Measurements from ENCODE around the gene DOCK3. TPM values are rescaled to one million over a fixed set of nuclear protein-coding genes. Genes with fewer than 3 reads are reported as not detected.
A peak's percentile ranks its signal among the peaks of the same experiment; 100 is the strongest.

Gene DOCK3, protein sequence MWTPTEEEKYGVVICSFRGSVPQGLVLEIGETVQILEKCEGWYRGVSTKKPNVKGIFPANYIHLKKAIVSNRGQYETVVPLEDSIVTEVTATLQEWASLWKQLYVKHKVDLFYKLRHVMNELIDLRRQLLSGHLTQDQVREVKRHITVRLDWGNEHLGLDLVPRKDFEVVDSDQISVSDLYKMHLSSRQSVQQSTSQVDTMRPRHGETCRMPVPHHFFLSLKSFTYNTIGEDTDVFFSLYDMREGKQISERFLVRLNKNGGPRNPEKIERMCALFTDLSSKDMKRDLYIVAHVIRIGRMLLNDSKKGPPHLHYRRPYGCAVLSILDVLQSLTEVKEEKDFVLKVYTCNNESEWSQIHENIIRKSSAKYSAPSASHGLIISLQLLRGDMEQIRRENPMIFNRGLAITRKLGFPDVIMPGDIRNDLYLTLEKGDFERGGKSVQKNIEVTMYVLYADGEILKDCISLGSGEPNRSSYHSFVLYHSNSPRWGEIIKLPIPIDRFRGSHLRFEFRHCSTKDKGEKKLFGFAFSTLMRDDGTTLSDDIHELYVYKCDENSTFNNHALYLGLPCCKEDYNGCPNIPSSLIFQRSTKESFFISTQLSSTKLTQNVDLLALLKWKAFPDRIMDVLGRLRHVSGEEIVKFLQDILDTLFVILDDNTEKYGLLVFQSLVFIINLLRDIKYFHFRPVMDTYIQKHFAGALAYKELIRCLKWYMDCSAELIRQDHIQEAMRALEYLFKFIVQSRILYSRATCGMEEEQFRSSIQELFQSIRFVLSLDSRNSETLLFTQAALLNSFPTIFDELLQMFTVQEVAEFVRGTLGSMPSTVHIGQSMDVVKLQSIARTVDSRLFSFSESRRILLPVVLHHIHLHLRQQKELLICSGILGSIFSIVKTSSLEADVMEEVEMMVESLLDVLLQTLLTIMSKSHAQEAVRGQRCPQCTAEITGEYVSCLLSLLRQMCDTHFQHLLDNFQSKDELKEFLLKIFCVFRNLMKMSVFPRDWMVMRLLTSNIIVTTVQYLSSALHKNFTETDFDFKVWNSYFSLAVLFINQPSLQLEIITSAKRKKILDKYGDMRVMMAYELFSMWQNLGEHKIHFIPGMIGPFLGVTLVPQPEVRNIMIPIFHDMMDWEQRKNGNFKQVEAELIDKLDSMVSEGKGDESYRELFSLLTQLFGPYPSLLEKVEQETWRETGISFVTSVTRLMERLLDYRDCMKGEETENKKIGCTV (N-terminal part only)
- 0.11 and 0.26 TPM in 2 replicates for total RNA-seq (2014; rRNA removed; shearing (Covaris generic))
- polyA plus RNA-seq (2015; cell fraction: cytosol; rRNA removed), result 0.54 and 0.57 TPM in 2 replicates
- 3.2 and 3.6 TPM in 2 replicates for polyA plus RNA-seq (2015; cell fraction: nucleus; rRNA removed)

DNA sequence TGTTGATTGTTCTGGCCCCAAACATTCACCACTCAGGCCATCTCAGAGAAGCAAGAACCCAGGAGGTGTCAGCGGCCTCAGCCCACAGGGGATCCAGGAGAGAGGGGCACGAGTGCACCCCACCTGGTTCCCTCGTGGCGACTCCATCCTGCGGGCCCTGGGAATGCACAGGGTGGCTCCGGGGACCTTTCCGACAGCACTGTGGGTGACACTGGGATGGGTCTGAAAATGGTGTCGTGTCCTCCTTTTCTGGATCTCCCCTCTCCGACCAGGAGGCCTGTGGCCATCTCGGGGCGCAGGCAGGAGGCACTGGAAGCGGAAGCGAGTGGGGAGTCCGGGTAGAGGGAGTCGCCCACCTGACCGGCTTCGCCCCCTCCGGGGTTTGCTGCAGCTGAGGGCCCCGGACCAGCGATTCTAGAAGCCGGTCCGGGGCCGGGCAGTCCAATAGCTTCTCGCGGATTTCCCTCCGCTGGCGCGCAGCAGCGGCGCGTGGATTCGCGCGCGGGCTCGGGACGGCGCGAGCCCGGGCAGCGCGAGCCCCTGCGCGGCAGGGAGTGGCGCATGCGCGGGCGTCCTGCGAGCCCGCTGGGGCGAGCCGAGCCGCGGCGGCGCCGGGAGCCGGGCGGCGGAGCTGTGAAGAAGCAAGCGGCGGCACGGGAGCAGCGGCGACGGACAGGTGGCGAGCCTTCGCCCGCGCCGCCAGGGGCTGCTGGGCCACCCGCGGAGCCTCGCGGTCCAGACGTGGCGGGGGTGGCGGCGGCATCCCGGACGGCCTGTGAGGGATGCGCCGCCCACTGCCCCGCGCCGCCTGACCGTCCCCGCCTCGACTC is at the start of gene DOCK3:
DOCK3 (plus strand) TSS at position 579 of the 830 bp plus-strand sequence. CDS start 337 bp downstream, outside the sequence.
- in situ Hi-C loops (cut with HindIII; ENCODE audit: low pct_unique_long_range_greater_than_20kb, low sequenced_read_pairs), result no loop called here
- DNase-seq (ENCODE audit: low read depth, low spot score), result peak; percentile 31

DNA sequence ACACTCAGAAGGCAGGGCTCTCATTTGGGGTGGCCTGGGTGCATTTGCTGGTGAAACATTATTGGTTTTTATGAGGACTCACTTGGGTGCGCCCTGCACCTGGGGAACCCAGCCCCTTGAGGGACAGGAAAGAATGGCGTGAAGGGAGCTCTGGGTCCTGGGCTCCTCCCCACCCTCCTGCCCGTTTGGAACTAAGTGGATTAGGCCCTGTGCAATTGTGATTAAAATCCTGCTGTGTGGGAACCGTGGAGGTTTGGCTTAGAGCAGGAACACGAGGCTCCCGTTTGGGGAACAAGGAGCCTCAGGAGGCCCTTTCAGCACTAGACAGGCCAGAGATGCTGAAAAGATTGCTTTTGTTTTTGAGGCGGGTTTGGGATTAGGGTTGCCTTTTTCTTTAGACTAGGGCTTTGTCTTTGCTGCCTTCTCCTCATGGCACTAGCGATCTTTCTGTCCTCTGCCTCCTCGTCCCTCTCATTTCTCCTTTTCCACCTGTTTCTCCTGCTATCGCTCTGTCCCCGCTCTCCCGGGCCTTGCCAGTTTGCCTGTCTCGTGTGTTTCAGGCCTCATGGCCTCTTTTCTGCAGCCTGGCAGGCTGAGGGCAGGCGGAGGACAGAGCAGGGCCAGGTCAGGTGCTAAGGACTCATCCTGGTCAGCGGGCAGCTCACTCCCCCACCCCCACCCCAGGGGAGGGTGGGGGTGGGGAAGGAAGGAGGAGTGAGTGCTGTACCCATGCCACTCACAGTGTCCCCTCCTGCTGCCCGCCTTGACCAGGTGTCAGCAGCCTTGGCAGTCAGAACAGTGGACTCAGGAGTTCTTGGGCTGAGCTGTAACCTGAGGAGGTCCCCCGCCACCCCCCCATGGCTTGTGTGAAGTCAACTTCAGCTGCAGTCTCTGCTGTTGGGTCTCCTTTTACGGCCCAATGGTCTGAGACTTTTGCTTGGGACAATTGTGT is 49.2 kb upstream of the DOCK3 start:
- in situ Hi-C loops (cut with HindIII; ENCODE audit: low pct_unique_long_range_greater_than_20kb, low sequenced_read_pairs), result no loop called here
- DNase-seq (ENCODE audit: low read depth, low spot score), result no peak

DNA sequence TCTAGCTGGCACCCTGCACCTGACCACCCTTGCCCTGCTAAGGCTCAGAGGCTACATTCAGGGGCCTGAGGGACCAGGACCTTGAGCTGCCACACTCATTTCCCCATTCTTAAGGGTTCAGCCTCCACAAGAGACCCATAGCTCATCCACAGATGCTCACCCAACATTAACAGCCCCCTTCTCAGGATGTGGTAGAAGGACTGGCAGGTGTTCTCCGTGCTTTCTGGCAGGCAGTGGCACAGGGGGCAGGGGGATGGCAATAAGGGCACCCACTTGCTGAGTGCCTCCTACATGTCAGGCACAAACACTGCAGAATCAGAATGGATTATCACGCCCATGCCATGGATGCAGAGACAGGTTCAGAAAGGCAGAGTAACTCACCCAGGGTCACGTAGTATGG is 48.3 kb upstream of the DOCK3 start:
- no peak for DNase-seq (ENCODE audit: low read depth, low spot score)
- in situ Hi-C loops (cut with HindIII; ENCODE audit: low pct_unique_long_range_greater_than_20kb, low sequenced_read_pairs), result no loop called here

DNA sequence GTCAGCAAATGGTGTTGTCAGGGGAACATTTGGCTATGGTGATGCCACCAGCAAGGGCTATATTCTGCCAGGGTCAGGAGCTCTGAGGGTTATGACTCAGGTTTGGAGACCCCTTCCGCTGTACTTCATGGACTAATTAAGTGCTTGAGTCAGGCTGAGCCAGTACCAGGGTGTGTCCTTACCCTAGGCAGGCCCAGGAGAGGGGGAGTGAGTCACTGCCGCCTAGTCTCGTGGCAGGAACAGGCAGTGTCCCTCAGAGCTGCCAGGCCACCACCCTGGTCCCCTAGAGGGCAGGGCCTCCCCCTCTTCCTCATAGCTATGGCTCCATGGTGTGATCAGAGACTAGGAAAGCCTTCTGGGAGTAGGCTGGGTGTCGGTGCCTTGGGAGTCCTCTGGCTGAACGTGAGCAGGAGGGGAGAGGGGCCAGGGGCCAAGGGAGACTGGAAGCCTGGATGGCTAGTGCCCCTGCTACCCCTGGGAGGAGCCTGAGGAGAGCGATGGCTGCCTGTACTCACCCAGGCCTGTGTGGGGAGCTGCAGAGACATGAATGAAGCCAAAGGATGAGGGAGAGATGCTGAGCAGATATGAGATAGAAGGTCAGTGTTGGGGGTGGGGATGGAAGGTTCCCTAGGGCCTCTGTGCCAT is 47.2 kb upstream of the DOCK3 start:
- in situ Hi-C loops (cut with HindIII; ENCODE audit: low pct_unique_long_range_greater_than_20kb, low sequenced_read_pairs), result no loop called here

DNA sequence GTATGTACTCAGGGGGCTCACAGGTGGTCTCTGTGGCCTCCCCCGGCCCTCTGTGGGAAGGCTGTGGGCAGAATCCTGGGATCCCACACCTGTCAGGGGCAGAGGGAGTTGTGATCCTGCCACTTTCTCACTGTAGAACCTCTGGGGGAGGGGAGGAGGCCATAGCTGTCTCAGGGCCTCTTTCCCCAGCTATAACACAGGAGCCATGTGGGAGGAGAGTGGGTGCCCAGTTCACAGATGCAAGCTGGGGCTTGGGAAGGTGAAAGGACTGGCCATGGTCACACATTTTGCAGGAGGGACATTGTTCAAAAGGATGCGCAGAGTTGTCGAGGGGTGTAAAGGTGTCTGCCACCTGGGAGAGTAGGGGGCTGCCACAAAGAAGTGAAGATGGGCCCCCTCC is 46.1 kb upstream of the DOCK3 start:
- in situ Hi-C loops (cut with HindIII; ENCODE audit: low pct_unique_long_range_greater_than_20kb, low sequenced_read_pairs), result no loop called here
- DNase-seq (ENCODE audit: low read depth, low spot score), result no peak

More for the DNA sequence above, 47.2 kb upstream of the DOCK3 start:
- peak; percentile 61 for DNase-seq (ENCODE audit: low read depth, low spot score)

DNA sequence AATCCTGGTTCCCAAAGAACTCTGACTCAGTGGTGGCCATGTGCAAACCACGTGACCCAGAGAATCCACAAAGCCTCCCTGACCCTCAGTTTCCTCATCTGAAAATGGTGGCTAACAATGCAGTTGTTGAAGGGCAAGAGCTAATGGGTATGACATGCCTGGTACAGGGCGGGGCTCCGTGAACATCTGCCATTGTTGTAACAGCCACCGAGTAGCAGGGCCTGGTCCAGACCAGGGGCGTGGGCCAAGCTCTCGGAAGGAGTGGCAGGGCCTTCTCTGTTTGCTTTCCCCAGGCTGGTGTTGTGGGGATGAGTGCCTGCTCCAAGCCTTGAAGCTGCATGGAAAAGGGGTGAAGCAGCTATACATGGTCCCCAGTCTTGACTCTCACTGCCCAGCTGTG is 44.3 kb upstream of the DOCK3 start:
- DNase-seq (ENCODE audit: low read depth, low spot score), result no peak
- in situ Hi-C loops (cut with HindIII; ENCODE audit: low pct_unique_long_range_greater_than_20kb, low sequenced_read_pairs), result no loop called here

DNA sequence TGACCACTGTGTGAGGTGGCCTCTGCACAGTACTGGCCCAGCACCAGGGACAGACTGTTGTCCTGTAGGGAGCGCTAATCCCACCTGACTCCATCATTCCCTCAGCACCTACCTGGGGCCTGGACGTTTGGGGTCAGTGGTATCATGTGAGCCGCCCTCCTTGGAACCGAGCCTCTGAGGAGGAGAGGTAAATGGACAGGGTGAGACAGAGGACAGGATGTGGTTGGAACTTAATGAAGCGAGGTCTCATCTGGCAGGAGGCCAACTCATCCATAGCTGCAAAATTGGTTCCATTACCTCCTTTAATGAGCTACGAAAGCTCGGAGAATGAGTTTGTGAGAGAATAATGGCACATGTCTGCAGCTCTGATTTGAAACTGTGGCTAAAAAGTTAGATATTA is 43.9 kb upstream of the DOCK3 start:
- no peak for DNase-seq (ENCODE audit: low read depth, low spot score)
- in situ Hi-C loops (cut with HindIII; ENCODE audit: low pct_unique_long_range_greater_than_20kb, low sequenced_read_pairs), result no loop called here

DNA sequence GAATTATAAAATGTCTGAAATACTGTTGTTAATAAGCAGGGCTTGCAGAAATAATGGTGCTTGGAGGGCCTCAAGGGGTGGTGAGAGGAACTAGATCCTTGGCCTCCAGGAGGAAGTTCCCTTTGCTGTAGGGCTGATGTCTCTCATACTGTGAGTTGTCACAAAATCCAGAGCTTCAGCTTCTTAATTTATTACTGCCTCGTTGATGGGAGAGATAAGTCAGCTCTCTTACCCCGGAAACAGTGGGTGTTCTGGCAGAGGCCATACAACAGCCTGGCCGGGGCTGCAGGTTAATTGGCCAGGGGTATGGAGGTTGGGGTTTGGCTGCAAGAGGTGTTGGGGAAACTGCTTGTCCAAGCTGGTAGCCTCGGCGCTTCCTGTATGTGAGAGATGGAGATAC is 42.3 kb upstream of the DOCK3 start:
- no peak for DNase-seq (ENCODE audit: low read depth, low spot score)
- in situ Hi-C loops (cut with HindIII; ENCODE audit: low pct_unique_long_range_greater_than_20kb, low sequenced_read_pairs), result no loop called here

DNA sequence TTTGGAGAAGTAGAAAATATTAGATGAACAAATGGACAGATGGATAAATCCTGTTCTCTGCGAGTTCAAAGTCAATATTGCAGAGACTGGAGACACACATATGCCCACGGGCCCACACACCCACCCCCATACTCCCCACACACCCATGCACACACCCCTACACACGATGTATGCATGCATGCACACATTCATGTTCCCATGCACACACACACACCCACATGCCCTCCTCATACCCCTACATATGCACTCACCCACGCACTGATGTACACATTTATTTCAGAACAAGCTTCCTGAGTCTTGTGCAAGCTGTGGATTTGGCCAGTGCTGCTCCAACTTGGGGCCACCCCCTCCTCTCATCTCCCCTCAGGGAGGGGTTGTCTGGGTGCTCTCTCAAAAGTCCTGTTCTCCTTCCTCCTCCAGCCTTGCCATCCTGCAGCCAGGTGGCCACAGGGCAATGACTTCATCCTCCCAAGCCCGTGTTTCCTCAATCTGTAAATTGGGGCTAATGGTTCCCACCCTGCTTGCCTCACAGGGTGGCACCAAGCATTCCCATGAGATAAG is 41.4 kb upstream of the DOCK3 start:
- in situ Hi-C loops (cut with HindIII; ENCODE audit: low pct_unique_long_range_greater_than_20kb, low sequenced_read_pairs), result no loop called here
- DNase-seq (ENCODE audit: low read depth, low spot score), result no peak

DNA sequence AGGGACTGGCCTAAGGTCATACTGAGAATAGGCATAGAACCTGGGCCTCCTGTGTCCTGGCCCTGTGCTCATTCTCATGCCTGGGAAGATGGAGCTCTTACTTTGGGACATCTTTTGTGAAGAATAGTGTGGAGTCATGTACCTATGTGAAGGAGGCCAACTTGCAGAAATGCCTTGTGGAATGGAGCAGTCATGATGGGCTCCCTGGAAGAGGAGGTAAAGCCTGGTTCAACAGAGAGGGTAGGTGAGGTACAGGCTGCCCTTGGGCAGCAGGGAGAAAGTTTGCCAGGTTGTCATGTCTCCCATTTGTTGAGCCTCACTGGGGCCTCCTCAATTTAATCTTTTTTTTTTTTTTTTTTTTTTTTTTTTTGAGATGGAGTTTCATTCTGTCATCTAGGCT is 39.7 kb upstream of the DOCK3 start:
- in situ Hi-C loops (cut with HindIII; ENCODE audit: low pct_unique_long_range_greater_than_20kb, low sequenced_read_pairs), result no loop called here
- DNase-seq (ENCODE audit: low read depth, low spot score), result no peak

DNA sequence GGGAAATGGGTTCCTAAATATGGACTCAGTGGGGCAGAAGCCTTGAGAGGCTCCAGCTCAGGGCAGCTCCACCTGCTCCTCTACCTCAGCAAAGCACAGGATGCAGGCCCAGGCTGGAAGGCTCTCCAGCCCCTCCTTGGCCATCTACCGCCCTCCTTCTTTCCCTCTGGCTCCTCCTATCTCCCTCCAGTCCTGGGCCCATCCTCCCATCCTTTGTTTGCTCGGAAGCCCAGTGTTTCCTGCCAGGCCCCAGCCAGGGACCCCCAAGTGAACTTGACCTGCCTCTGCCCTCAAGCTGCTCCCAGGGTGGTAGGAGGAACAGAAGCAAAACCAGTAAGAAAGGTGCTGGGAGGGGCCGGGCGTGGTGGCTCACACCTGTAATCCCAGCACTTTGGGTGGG is 37.7 kb upstream of the DOCK3 start:
- in situ Hi-C loops (cut with HindIII; ENCODE audit: low pct_unique_long_range_greater_than_20kb, low sequenced_read_pairs), result no loop called here
- DNase-seq (ENCODE audit: low read depth, low spot score), result no peak

DNA sequence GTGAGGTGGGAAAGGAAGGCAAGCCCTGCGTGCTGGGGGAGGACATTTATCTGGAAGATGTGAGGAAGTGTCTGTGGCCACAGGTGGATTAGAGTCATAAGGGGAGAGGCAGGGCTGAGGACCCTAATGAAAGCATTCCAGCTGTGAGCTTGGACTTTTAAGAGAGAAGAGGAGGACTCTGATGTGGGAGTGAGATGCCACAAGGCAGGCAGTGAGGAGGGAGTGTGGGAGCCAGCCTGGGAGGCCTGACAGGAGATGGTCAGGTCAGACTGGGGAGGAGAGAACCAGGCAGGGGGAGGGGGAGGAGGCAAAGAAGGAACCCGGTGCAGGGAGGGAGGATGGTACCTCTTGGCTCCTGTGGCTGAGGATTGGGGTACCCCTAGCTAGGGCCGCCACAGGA is 36.8 kb upstream of the DOCK3 start:
- in situ Hi-C loops (cut with HindIII; ENCODE audit: low pct_unique_long_range_greater_than_20kb, low sequenced_read_pairs), result no loop called here
- no peak for DNase-seq (ENCODE audit: low read depth, low spot score)

DNA sequence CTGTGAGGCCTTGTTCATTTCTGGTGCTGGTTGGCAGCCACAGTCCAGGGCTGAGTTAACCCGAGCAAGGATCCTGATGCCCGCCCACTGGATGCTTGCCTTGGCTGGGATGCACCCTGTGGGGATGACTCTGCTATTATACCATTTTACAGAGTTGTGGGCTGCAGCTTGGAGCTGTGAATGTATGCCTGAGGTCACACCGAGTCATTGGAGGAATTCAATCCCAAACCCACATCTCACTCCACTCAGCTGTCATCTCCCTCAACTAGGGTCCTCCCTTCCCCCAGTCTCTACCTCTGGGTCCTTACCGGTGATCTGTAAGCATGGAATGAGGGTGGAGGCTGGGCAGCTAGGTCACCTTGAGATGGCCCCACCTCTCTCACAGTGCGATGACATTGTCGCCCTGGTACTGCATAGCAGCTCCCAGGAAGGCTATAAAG is 35.7 kb upstream of the DOCK3 start:
- DNase-seq (ENCODE audit: low read depth, low spot score), result no peak
- in situ Hi-C loops (cut with HindIII; ENCODE audit: low pct_unique_long_range_greater_than_20kb, low sequenced_read_pairs), result no loop called here

DNA sequence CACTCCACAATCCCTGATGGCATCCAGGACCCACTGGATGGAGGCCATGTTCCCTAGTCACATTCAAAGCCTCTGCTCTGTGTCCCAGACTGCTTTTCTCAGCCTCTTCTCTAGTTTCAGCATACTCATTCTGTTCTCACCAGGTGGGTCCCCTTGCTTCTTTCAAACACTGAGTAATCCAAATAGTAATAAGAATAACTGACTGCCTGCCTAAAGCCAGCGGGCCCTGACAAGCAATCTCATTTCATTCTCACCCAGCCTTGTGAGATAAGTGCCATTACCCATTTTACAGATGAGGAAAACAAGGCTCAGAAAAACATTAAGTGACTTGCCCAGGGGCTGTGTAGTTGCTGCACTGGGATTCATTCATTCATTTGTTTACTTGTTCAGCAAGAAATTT is 32.3 kb upstream of the DOCK3 start:
- no peak for DNase-seq (ENCODE audit: low read depth, low spot score)
- in situ Hi-C loops (cut with HindIII; ENCODE audit: low pct_unique_long_range_greater_than_20kb, low sequenced_read_pairs), result no loop called here

DNA sequence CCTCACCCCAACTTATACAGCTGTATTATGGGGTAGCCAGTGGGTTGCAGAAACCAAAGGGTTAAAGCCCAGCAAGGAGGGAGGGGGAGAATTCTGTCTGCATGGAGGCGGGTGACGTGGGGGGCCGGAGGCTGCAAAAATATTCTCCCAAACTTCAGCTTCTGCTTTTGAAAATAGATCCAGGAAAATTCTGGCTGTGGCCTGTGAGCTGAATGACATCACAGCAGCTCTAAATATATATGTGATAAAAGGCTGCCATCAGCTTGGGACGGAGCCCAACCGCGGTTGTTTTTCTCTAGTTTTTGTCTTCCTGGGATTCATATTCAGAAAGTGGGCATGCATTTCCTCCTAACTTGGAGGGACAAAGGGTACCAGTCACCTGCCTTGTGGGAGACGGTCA is 30.2 kb upstream of the DOCK3 start:
- no peak for DNase-seq (ENCODE audit: low read depth, low spot score)
- in situ Hi-C loops (cut with HindIII; ENCODE audit: low pct_unique_long_range_greater_than_20kb, low sequenced_read_pairs), result no loop called here

Data from SK-MEL-5 (cell line).